A172 (cell line): ENCODE results near the gene TXNRD3. TPM values are rescaled to one million over a fixed set of nuclear protein-coding genes. Genes with fewer than 3 reads are reported as not detected.

Source experiments
- total RNA-seq: library from RNA; depleted of rRNA; stranded (reverse); fragments of >200 nt; shearing (Covaris generic); gene quantifications from 2 replicates; pipeline ENCODE4 v1.2.3, GENCODE V29; 2014; rRNA removed

TXNRD3 gene
- total RNA-seq, 1 experiment from 2014 or later = 22.3 TPM

Other genes starting within 250 kb of the TXNRD3 start
- 19.2 and 24.0 TPM in 2 replicates for gene ZXDC, start 179.2 kb downstream of the TXNRD3 start, total RNA-seq
- gene UROC1, start 137.4 kb downstream of the TXNRD3 start, total RNA-seq = not detected in 2 replicates
- gene CHST13, start 131.0 kb downstream of the TXNRD3 start, total RNA-seq = 0.26 TPM in 1 of 2 replicates, not detected in the other
- not detected in 2 replicates for gene C3orf22, start 96.2 kb downstream of the TXNRD3 start, total RNA-seq
- 35.8 and 49.4 TPM in 2 replicates for gene CHCHD6, start 49.1 kb upstream of the TXNRD3 start, total RNA-seq